K562 (cell line): ENCODE measurements around the gene TIFAB.

Source experiments
- BCLAF1 ChIP-seq, 2 experiments: fragments of 450-650 bp in 1 of 2; IDR thresholded peaks; 2 replicates each; pipeline ENCODE4 v1.6.1; 2011 to 2017; ENCODE audit warnings: low read depth in 2 of 2, antibody characterized with exemption in 1 of 2, borderline replicate concordance in 1 of 2, low read length in 1 of 2, mild to moderate bottlenecking in 1 of 2, mixed read lengths in 1 of 2; ENCODE audit not compliant: control insufficient read depth in 1 of 2
- EZH2 ChIP-seq: IDR thresholded peaks from 2 replicates; pipeline ENCODE4 v1.6.1; 2012; ENCODE audit warnings: low read depth, mild to moderate bottlenecking, inconsistent platforms, low read length, borderline replicate concordance
- NCOA6 ChIP-seq: fragments of 450-650 bp; IDR thresholded peaks from 2 replicates; pipeline ENCODE4 v1.6.1; 2017; ENCODE audit warnings: mild to moderate bottlenecking
- POLR2G ChIP-seq: fragments of 200-400 bp; formaldehyde crosslinking; IDR thresholded peaks from 2 replicates; pipeline ENCODE4 v1.6.1; 2017; ENCODE audit warnings: low read depth, mild to moderate bottlenecking, antibody characterized with exemption, low read length, moderate library complexity
- SRSF7 ChIP-seq: fragments of 200-400 bp; formaldehyde crosslinking; optimal IDR thresholded peaks from 2 replicates; pipeline ENCODE3; 2017; ENCODE audit warnings: mild to moderate bottlenecking, low read depth, low read length
- ZNF212 ChIP-seq: fragments of 450-650 bp; formaldehyde crosslinking; IDR thresholded peaks from 2 replicates; pipeline ENCODE4 v1.4.0; 2020; ENCODE audit warnings: mild to moderate bottlenecking
- ZNF253 ChIP-seq: fragments of 250-450 bp; sonication (Bioruptor Pico); conservative IDR thresholded peaks from 2 replicates; pipeline ENCODE4 v1.6.1; 2021; ENCODE audit warnings: mild to moderate bottlenecking
- TF ChIP-seq, protein P1 (sequence below), 3 experiments: IDR thresholded peaks in 2 of 3; conservative IDR thresholded peaks in 1 of 3; 2 replicates each; pipeline ENCODE4 v1.5.1; 2011 to 2012; ENCODE audit warnings: low read length in 3 of 3, mild to moderate bottlenecking in 3 of 3, control low read depth in 2 of 3, improper control_type of control experiment in 1 of 3, inconsistent platforms in 1 of 3, low read depth in 1 of 3, mixed read lengths in 1 of 3, moderate library complexity in 1 of 3; ENCODE audit not compliant: insufficient read depth in 2 of 3

DNA sequence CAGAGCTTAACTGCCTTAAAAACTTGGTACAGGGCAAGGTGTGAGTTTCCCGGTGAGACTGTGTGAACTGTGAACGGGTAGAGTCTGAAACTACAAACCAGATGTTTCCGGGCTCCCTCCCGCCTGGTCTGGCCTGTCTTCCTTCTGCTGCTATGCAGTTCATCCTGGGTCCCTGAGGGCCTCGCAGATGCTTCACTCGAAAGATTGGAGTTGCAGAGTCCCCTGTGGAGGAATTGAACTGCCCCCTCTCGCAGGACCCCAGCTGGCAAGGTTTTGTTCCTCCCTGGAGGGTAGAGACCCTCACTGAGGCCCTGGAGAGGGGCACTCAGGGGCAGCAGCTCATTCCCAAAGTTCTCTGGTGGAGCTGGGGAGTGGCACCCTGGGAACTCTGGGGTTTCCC, 5.5 kb downstream of the TIFAB start:
- TF ChIP-seq NCOA6 (no peak), POLR2G (no peak), BCLAF1 (IDR thresholded peaks at IDR 0.05; ENCODE audit: borderline replicate concordance in 1 of 2, control insufficient read depth in 1 of 2, low read depth in 2 of 2, low read length in 1 of 2) (no peak), EZH2 (no peak), ZNF212 (no peak), SRSF7 (no peak), ZNF253 (CRISPR knock-in tag) (no peak)
- TF ChIP-seq, protein P1, sequence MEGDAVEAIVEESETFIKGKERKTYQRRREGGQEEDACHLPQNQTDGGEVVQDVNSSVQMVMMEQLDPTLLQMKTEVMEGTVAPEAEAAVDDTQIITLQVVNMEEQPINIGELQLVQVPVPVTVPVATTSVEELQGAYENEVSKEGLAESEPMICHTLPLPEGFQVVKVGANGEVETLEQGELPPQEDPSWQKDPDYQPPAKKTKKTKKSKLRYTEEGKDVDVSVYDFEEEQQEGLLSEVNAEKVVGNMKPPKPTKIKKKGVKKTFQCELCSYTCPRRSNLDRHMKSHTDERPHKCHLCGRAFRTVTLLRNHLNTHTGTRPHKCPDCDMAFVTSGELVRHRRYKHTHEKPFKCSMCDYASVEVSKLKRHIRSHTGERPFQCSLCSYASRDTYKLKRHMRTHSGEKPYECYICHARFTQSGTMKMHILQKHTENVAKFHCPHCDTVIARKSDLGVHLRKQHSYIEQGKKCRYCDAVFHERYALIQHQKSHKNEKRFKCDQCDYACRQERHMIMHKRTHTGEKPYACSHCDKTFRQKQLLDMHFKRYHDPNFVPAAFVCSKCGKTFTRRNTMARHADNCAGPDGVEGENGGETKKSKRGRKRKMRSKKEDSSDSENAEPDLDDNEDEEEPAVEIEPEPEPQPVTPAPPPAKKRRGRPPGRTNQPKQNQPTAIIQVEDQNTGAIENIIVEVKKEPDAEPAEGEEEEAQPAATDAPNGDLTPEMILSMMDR (IDR thresholded peaks at IDR 0.05 in 2 of 3, conservative IDR thresholded peaks at IDR 0.05 in 1 of 3; ENCODE audit: insufficient read depth in 2 of 3, low read depth in 1 of 3, low read length in 3 of 3), result no peak
